ENCODE results near the gene CCDC201. TPM values are rescaled to one million over a fixed set of nuclear protein-coding genes. Genes with fewer than 3 reads are reported as not detected.

The CCDC201 gene
- total RNA-seq, 4 donors from 2014 or later, result not detected

DNA sequence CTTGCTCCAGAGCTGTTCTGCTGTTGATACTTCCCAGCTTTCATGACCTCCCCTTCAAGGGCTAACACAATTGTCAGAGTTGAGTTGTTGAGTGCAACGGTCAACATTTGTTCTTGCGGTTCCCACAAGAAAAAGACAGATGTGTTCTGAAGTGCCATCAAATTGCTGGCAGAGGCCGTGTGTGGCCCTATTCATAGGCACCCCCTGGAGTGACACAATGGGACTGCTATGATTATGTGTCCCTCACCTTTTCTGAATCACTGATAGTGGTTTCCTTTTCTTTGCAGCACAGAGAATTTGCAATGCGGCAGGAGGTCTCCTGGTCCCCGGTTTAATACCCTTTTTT lies 9.6 kb upstream of the CCDC201 start:
- TF ChIP-seq, protein P1, sequence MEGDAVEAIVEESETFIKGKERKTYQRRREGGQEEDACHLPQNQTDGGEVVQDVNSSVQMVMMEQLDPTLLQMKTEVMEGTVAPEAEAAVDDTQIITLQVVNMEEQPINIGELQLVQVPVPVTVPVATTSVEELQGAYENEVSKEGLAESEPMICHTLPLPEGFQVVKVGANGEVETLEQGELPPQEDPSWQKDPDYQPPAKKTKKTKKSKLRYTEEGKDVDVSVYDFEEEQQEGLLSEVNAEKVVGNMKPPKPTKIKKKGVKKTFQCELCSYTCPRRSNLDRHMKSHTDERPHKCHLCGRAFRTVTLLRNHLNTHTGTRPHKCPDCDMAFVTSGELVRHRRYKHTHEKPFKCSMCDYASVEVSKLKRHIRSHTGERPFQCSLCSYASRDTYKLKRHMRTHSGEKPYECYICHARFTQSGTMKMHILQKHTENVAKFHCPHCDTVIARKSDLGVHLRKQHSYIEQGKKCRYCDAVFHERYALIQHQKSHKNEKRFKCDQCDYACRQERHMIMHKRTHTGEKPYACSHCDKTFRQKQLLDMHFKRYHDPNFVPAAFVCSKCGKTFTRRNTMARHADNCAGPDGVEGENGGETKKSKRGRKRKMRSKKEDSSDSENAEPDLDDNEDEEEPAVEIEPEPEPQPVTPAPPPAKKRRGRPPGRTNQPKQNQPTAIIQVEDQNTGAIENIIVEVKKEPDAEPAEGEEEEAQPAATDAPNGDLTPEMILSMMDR (IDR thresholded peaks at IDR 0.05; ENCODE audit: low read depth), result no peak

DNA sequence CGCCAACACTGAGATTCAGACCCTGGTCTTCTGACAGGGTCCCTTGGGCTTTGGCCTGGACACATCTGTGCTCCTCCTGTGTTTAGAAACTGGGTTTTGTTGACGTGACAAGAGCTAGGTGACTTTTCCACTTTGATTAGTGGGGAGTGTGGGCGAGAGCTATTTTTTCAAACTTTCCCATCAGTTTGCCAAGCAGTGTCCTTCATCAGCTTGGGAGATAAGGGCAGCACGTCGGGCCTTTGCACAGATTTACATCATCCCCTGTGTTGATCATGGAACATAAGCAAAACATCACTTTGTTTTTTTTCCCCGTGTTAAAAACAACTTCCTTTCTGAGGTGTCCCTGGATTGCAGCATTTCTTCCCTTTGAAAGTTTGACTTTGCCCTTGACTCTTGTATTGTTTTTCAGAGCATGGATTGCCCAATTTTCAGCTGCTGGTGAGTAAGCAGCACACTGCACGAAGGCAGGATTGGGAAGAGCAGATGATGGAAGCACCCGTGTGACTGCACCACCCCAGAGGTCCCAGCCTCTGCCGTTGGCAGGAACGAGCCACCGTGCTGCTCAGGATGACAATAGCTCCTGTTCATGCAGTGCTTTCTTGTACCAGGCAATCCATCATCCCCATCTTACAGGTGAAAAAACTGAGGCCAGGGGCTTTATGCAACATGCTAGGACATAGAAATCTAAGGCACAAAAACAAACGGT lies 9.0 kb upstream of the CCDC201 start:
- TF ChIP-seq, protein P1 (IDR thresholded peaks at IDR 0.05; ENCODE audit: low read depth), result no peak

DNA sequence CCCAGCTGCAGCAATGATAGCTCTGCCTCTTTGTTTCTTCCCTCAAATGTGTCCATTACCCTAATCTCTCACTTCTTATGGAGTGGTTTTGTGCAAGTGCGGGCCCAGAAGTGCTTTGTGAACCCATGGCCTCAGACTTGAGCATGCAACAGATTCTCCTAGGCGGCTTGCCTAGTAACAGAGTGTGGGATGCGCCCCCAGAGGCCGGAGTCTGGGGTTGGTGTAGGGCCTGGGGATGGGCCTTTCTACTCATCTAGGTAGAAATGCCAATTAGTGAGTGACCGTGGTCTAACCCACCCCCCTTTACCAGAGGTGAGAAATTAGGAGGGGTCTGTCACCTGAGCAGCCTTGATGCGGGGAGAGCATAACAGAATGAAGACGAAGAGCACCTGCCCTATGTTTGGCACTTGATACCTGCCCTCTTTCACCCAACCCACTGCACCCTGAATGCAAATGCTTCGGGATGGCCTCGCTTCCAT lies 8.4 kb upstream of the CCDC201 start:
- TF ChIP-seq, protein P1 (IDR thresholded peaks at IDR 0.05; ENCODE audit: low read depth), result no peak

DNA sequence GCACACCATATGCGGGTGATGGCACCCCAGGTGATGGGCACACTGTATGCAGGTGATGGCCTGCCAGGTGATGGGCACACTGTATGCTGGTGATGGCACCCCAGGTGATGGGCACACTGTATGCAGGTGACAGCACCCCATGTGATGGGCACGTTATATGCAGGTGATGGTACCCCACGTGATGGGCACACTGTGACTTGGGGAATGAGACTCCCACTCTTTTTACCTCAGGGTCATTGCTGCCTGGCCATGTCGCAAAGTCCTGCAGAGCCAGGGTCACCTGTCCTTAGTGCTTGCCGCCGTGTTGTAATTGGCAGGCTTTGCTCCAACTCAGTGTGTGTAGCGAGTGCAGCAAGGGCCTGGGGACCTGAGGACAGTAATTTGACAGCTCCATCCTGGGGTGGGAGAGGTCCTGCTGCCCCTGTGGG lies 7.6 kb upstream of the CCDC201 start:
- TF ChIP-seq, protein P1 (IDR thresholded peaks at IDR 0.05; ENCODE audit: low read depth), result no peak

DNA sequence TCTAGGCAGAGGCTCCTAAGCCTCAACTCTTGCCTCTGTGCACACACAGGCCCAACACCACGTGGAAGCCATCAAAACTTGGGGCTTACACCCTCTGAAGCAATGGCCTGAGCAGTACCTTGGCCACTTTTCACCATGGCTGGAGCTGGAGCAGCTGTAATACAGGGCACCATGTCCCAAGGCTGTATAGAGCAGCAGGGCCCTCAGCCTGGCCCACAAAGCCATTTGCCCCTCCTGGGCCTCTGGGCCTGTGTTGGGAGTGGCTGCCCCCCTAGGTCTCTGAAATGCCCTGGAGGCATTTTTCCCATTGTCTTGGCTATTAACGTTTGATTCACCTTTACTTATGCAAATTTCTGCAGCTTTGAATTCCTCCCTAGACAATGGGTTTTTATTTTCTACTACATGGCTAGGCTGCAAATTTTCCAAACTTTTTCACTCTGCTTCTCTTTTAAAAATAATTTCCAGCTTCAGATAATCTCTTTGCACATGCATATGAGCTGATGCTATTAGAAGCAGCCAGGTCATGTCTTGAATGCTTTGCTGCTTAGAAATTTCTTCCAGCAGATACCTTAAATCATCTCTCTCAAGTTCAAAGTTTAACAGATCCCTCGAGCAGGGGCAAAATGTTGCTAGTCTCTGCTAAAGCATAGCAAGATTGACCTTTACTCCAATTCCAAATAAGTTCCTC lies 5.7 kb upstream of the CCDC201 start:
- TF ChIP-seq, protein P1 (IDR thresholded peaks at IDR 0.05; ENCODE audit: low read depth), result no peak

DNA sequence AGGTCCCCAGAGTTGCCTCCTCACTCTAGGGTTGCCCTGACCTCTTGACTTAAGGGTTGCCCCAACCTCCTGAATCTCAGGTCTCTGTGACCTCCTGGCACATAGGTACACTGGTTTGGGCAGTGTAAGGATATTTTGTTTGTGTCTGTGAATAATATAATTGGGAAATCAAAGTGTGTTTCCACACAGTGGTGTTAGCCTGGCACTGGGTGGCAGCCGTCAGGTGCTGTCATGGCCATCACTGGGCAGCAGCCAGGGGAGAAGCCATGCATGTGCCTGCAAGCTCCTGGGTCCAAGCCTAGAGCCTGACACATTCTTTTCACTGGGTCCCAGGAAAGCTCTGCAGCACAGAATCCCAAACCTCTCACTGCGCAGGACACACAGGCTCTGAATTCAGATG lies 3.6 kb upstream of the CCDC201 start:
- TF ChIP-seq, protein P1 (IDR thresholded peaks at IDR 0.05; ENCODE audit: low read depth), result no peak

DNA sequence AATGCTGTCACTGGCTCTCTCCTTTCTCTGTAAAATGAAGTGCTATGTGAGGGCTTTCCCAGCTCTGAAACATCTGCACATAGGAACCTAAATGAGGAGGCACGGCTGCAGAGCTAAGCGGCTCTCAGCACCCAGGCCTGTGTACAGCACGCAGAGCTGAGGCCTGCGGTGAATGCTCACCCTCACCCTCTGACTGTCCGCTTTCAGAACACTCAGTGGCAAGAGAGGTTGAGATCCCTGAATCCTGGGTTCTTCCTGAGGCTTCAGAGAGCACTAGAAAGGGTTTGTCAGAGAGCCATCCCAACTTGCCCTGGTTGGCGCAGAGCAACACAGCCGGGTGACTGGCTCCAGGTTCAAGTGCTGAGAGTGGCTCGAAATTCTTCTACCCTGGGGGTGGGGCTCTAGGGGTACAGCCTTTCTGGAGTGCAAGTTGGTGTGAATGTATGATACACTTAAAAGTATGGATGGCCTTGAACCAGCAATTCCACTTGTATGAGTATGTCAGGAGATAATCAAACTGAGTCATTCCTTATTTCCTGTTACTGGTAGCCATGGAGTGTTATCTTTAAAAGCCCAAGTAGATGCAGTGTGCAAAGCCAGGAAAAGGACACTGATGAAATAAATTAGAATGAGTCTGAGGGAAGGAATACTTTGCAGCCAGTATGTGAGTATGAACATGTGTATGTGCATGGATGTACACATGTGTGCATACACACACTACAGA lies 1.7 kb upstream of the CCDC201 start:
- TF ChIP-seq, protein P1 (IDR thresholded peaks at IDR 0.05; ENCODE audit: low read depth), result no peak

Measured in subcutaneous adipose tissue (tissue), 4 donors.